A549 treated with RU486 at 1 μM for 4 hours (cell line): Measurements from ENCODE around the gene CACNA2D4. TPM values are rescaled to one million over a fixed set of nuclear protein-coding genes. Genes with fewer than 3 reads are reported as not detected.

Experiments used
- total RNA-seq: library from RNA; stranded (reverse); fragments of 200-300 nt; extraction: Qiagen RNA extraction; gene quantifications from 5 replicates; pipeline ENCODE4 v1.2.3, GENCODE V29; 2022; ENCODE audit warnings: low read depth

Gene CACNA2D4
- total RNA-seq, result not detected in 5 replicates

GRCh38 chr12:1918081-1918883, at the start of gene CACNA2D4:
Gene CACNA2D4 (minus strand): TSS chr12:1918652. CDS start chr12:1918473, 179 bp downstream.

GRCh38 chr12:1820191-1820895, 98.1 kb downstream of the CACNA2D4 start, which contains the start of gene LRTM2:
Gene LRTM2 (plus strand): TSS chr12:1820565. CDS start chr12:1828149, 7,584 bp downstream.

Other genes with a start within 250 kb of the CACNA2D4 start
- gene ADIPOR2, start 227.6 kb downstream of the CACNA2D4 start, total RNA-seq, result 47.3 to 55.1 TPM (median 52.1 TPM) in 5 replicates
- not detected in 5 replicates for gene LRTM2, start 98.1 kb downstream of the CACNA2D4 start, total RNA-seq
- gene DCP1B, start 85.8 kb upstream of the CACNA2D4 start, total RNA-seq, result 6.4 to 8.9 TPM (median 7.7 TPM) in 5 replicates
- 0.02 TPM in 1 of 5 replicates, not detected in the others for gene CACNA1C, start 134.3 kb upstream of the CACNA2D4 start, total RNA-seq